Thyroid gland (tissue), 4 donors: Measurements from ENCODE around the gene NXPH4.

Source experiments
- CTCF ChIP-seq, 6 experiments: fragments of 200-600 bp in 3 of 6; fragments of 450-650 bp in 3 of 6; sonication (generic) in 3 of 6; IDR thresholded peaks; one replicate each; pipeline ENCODE4 v1.5.1; 2016 to 2019; ENCODE audit warnings: antibody characterized with exemption in 6 of 6, mild to moderate bottlenecking in 2 of 6, inconsistent platforms in 1 of 6, moderate library complexity in 1 of 6
- POLR2A ChIP-seq, 2 donors: fragments of 450-650 bp; IDR thresholded peaks; one replicate each; pipeline ENCODE4 v1.6.1; 2017; ENCODE audit warnings: antibody characterized with exemption in 2 of 2, mild to moderate bottlenecking in 2 of 2, moderate library complexity in 1 of 2

- TF ChIP-seq CTCF (IDR thresholded peaks at IDR 0.05) (peak in 1 of 6 experiments; percentile 7), POLR2A (IDR thresholded peaks at IDR 0.05) (no peak)
These were observed 23.7 kb downstream of the NXPH4 start for GRCh38 chr12:57240066-57240921.
